MM.1S (cell line): ENCODE data around the gene STK10.

ENCODE experiments used
- DNase-seq: peaks from one replicate; pipeline ENCODE4 v3.0.0-alpha.2; 2015
- H2AFZ ChIP-seq: fragments of 300-600 bp; sonication (generic); 2 replicates; pipeline ENCODE4 v1.6.0; 2016; ENCODE audit warnings: antibody characterized with exemption, low read length
- H3F3A ChIP-seq: fragments of 300-600 bp; sonication (generic); 2 replicates; pipeline ENCODE4 v1.6.1; 2016; ENCODE audit warnings: mild to moderate bottlenecking, antibody characterized with exemption, low read length, moderate library complexity, mixed read lengths; ENCODE audit not compliant: insufficient read depth
- H3K27ac ChIP-seq: fragments of 300-600 bp; sonication (generic); 2 replicates; pipeline ENCODE4 v1.5.1; 2016; ENCODE audit warnings: mild to moderate bottlenecking, low read length
- H3K27me3 ChIP-seq: fragments of 300-600 bp; sonication (generic); replicated peaks from 2 replicates; pipeline ENCODE4 v1.6.0; 2016; ENCODE audit warnings: low read length; ENCODE audit not compliant: insufficient read depth
- H3K36me3 ChIP-seq: fragments of 300-600 bp; sonication (generic); replicated peaks from 2 replicates; pipeline ENCODE4 v1.6.1; 2016; ENCODE audit warnings: mild to moderate bottlenecking, low read length, mixed read lengths; ENCODE audit not compliant: insufficient read depth
- H3K4me1 ChIP-seq: fragments of 300-600 bp; sonication (generic); 2 replicates; pipeline ENCODE4 v1.6.1; 2016; ENCODE audit warnings: low read length, mixed read lengths
- H3K4me2 ChIP-seq: fragments of 300-600 bp; sonication (generic); 2 replicates; pipeline ENCODE4 v1.6.0; 2016; ENCODE audit warnings: low read depth, low read length
- H3K4me3 ChIP-seq: fragments of 300-600 bp; sonication (generic); 2 replicates; pipeline ENCODE4 v1.5.1; 2016; ENCODE audit warnings: low read length, mixed read lengths
- H3K79me2 ChIP-seq: fragments of 300-600 bp; sonication (generic); 2 replicates; pipeline ENCODE4 v1.6.1; 2016; ENCODE audit warnings: mixed run types, low read length, mixed read lengths
- H3K9ac ChIP-seq: fragments of 300-600 bp; sonication (generic); 2 replicates; pipeline ENCODE4 v1.6.1; 2016; ENCODE audit warnings: low read length, mixed read lengths
- H3K9me2 ChIP-seq: fragments of 300-600 bp; sonication (generic); replicated peaks from 2 replicates; pipeline ENCODE4 v1.6.1; 2016; ENCODE audit warnings: mild to moderate bottlenecking, low read length, mixed read lengths; ENCODE audit not compliant: insufficient read depth
- H3K9me3 ChIP-seq: fragments of 300-600 bp; sonication (generic); replicated peaks from 2 replicates; pipeline ENCODE4 v1.6.1; 2016; ENCODE audit warnings: mild to moderate bottlenecking, low read length, mixed read lengths; ENCODE audit not compliant: insufficient read depth
- H4K20me1 ChIP-seq: fragments of 300-600 bp; sonication (generic); 2 replicates; pipeline ENCODE4 v1.6.1; 2016; ENCODE audit warnings: mild to moderate bottlenecking, low read length, moderate library complexity, mixed read lengths; ENCODE audit not compliant: insufficient read depth
- CTCF ChIP-seq: fragments of 300-600 bp; sonication (generic); IDR thresholded peaks from 2 replicates; pipeline ENCODE4 v1.5.1; 2016; ENCODE audit warnings: antibody characterized with exemption, low read length, mixed read lengths
- EZH2 ChIP-seq: fragments of 300-600 bp; sonication (generic); optimal IDR thresholded peaks from 2 replicates; pipeline ENCODE3; 2017; ENCODE audit warnings: low read depth, mild to moderate bottlenecking, antibody characterized with exemption, low read length, mixed read lengths
- EZH2phosphoT487 ChIP-seq: fragments of 300-600 bp; sonication (generic); IDR thresholded peaks from 2 replicates; pipeline ENCODE4 v1.6.1; 2018; ENCODE audit warnings: antibody characterized with exemption, low read length

The STK10 gene

GRCh38 chr5:172187118-172188032 lies 649 bp downstream of the STK10 start:
- Histone ChIP-seq H3K79me2 (peaks cover 55% of the 10 kb centered on the region), H3K27ac (peak overlapping the region; percentile 96; the same call in 1 of the 2 replicates), H3K9me2 (no peaks in the 10 kb centered on the region), H3K36me3 (no peaks in the 10 kb centered on the region), H2AFZ (peak overlapping the region; percentile 91), H3F3A (peaks cover 40% of the 10 kb centered on the region), H4K20me1 (no peaks in the 10 kb centered on the region), H3K9ac (peak overlapping the region; percentile 78), H3K4me1 (peaks cover 17% of the 10 kb centered on the region), H3K4me2 (peak overlapping the region; percentile 95), H3K4me3 (peak overlapping the region; percentile 95), H3K9me3 (no peaks in the 10 kb centered on the region), H3K27me3 (no peaks in the 10 kb centered on the region)
- peak; percentile 60 for DNase-seq
- TF ChIP-seq EZH2 (no peak), CTCF (no peak; the same call in 1 of the 2 replicates), EZH2phosphoT487 (no peak)

GRCh38 chr5:172186114-172186695 lies 1.8 kb downstream of the STK10 start:
- H3K36me3 ChIP-seq: no peaks in the 10 kb centered on the region
- H3K4me1 ChIP-seq: peaks cover 18% of the 10 kb centered on the region
- H2AFZ ChIP-seq: no peak overlapping the region
- H3F3A ChIP-seq: peaks cover 40% of the 10 kb centered on the region
- peak; percentile 19 for DNase-seq
- peaks cover 66% of the 10 kb centered on the region for H3K79me2 ChIP-seq
- H3K9ac ChIP-seq: peak overlapping the region; percentile 78
- H3K4me3 ChIP-seq: peak overlapping the region; percentile 95
- H4K20me1 ChIP-seq: no peaks in the 10 kb centered on the region
- TF ChIP-seq EZH2phosphoT487 (no peak), CTCF (no peak), EZH2 (no peak)
- H3K9me2 ChIP-seq: no peaks in the 10 kb centered on the region
- no peaks in the 10 kb centered on the region for H3K9me3 ChIP-seq
- H3K27ac ChIP-seq: peak overlapping the region; percentile 96; the same call in 1 of the 2 replicates
- peak overlapping the region; percentile 95 for H3K4me2 ChIP-seq
- H3K27me3 ChIP-seq: no peaks in the 10 kb centered on the region

- Histone ChIP-seq H3K4me3 (peak overlapping the region; percentile 95), H4K20me1 (no peaks in the 10 kb centered on the region), H3K9me3 (no peaks in the 10 kb centered on the region), H3K9ac (peak overlapping the region; percentile 78; the same call in 1 of the 2 replicates), H3K36me3 (no peaks in the 10 kb centered on the region), H3K27ac (peak overlapping the region; percentile 96), H3F3A (peaks cover 44% of the 10 kb centered on the region), H3K79me2 (peaks cover 76% of the 10 kb centered on the region), H3K4me1 (peaks cover 25% of the 10 kb centered on the region), H2AFZ (no peak overlapping the region), H3K27me3 (no peaks in the 10 kb centered on the region), H3K9me2 (no peaks in the 10 kb centered on the region), H3K4me2 (peak overlapping the region; percentile 95; the same call in 1 of the 2 replicates)
- DNase-seq: peak; percentile 13
- no peak for TF ChIP-seq EZH2
These were observed 2.9 kb downstream of the STK10 start for GRCh38 chr5:172185096-172185461.
